Osteocyte (in vitro differentiated cells): ENCODE measurements around the gene ZNF668. TPM values are rescaled to one million over a fixed set of nuclear protein-coding genes. Genes with fewer than 3 reads are reported as not detected.

Experiments used
- DNase-seq: peaks from one replicate; pipeline ENCODE4 v3.0.0; 2021; ENCODE audit warnings: mixed read lengths; ENCODE audit not compliant: unreplicated experiment; ENCODE audit errors: extremely low spot score
- H3K27ac Mint-ChIP-seq: one replicate; pipeline ENCODE4 v1.8.0; 2021; ENCODE audit warnings: mild to moderate bottlenecking, mixed read lengths; ENCODE audit not compliant: unreplicated experiment
- H3K27me3 Mint-ChIP-seq: one replicate; pipeline ENCODE4 v1.8.0; 2021; ENCODE audit warnings: mixed read lengths; ENCODE audit not compliant: unreplicated experiment
- H3K36me3 Mint-ChIP-seq: one replicate; pipeline ENCODE4 v1.8.0; 2021; ENCODE audit warnings: mixed read lengths; ENCODE audit not compliant: unreplicated experiment
- H3K4me1 Mint-ChIP-seq: one replicate; pipeline ENCODE4 v1.8.0; 2021; ENCODE audit warnings: mixed read lengths; ENCODE audit not compliant: unreplicated experiment
- H3K4me3 Mint-ChIP-seq: one replicate; pipeline ENCODE4 v1.8.0; 2021; ENCODE audit warnings: mild to moderate bottlenecking, moderate library complexity, mixed read lengths; ENCODE audit not compliant: unreplicated experiment
- H3K9me3 Mint-ChIP-seq: one replicate; pipeline ENCODE4 v1.8.0; 2021; ENCODE audit warnings: mixed read lengths; ENCODE audit not compliant: unreplicated experiment
- CTCF ChIP-seq: fragments of 200-600 bp; sonication (generic); IDR thresholded peaks from 2 replicates; pipeline ENCODE4 v1.5.0; 2021; ENCODE audit warnings: antibody characterized with exemption, mild to moderate bottlenecking, moderate library complexity
- total RNA-seq: library from RNA; stranded (reverse); gene quantifications from 2 replicates; pipeline ENCODE4 v1.2.1, GENCODE V29; 2021

Gene ZNF668
- total RNA-seq, 1 donor from 2014 or later, result 13.2 TPM

- DNase-seq, result no peak
- no peaks in the 10 kb centered on the region for H3K4me1 Mint-ChIP-seq
- TF ChIP-seq CTCF, result no peak
Measured at GRCh38 chr16:31043898-31044481, 30.1 kb downstream of the ZNF668 start.

GRCh38 chr16:31043352-31043751 is 30.7 kb downstream of the ZNF668 start:
- H3K27ac Mint-ChIP-seq, result no peak overlapping the region
- no peak for DNase-seq
- H3K9me3 Mint-ChIP-seq, result no peaks in the 10 kb centered on the region
- H3K4me1 Mint-ChIP-seq, result no peaks in the 10 kb centered on the region
- H3K36me3 Mint-ChIP-seq, result peaks cover 18% of the 10 kb centered on the region
- H3K27me3 Mint-ChIP-seq, result no peaks in the 10 kb centered on the region
- no peak overlapping the region for H3K4me3 Mint-ChIP-seq
- TF ChIP-seq CTCF, result no peak

More at GRCh38 chr16:31043898-31044481, 30.1 kb downstream of the ZNF668 start:
- Mint-ChIP-seq H3K27ac (no peak overlapping the region), H3K27me3 (no peaks in the 10 kb centered on the region), H3K9me3 (no peaks in the 10 kb centered on the region), H3K4me3 (no peak overlapping the region), H3K36me3 (peaks cover 13% of the 10 kb centered on the region)

GRCh38 chr16:31042866-31043265 is 31.2 kb downstream of the ZNF668 start:
- H3K27me3 Mint-ChIP-seq, result no peaks in the 10 kb centered on the region
- H3K36me3 Mint-ChIP-seq, result peaks cover 18% of the 10 kb centered on the region
- no peak overlapping the region for H3K27ac Mint-ChIP-seq
- no peak for DNase-seq
- no peak overlapping the region for H3K4me3 Mint-ChIP-seq
- no peaks in the 10 kb centered on the region for H3K4me1 Mint-ChIP-seq
- TF ChIP-seq CTCF, result no peak
- no peaks in the 10 kb centered on the region for H3K9me3 Mint-ChIP-seq

GRCh38 chr16:31038993-31039392 is 35.0 kb downstream of the ZNF668 start:
- Mint-ChIP-seq H3K9me3 (no peaks in the 10 kb centered on the region), H3K27ac (no peak overlapping the region), H3K27me3 (no peaks in the 10 kb centered on the region), H3K36me3 (peaks cover 26% of the 10 kb centered on the region), H3K4me3 (no peak overlapping the region), H3K4me1 (peaks cover 8% of the 10 kb centered on the region)
- TF ChIP-seq CTCF, result no peak
- no peak for DNase-seq

- no peak overlapping the region for H3K27ac Mint-ChIP-seq
- no peaks in the 10 kb centered on the region for H3K9me3 Mint-ChIP-seq
- TF ChIP-seq CTCF, result no peak
- H3K27me3 Mint-ChIP-seq, result no peaks in the 10 kb centered on the region
- DNase-seq, result no peak
- peaks cover 21% of the 10 kb centered on the region for H3K36me3 Mint-ChIP-seq
- H3K4me3 Mint-ChIP-seq, result no peak overlapping the region
- peaks cover 14% of the 10 kb centered on the region for H3K4me1 Mint-ChIP-seq
Measured at GRCh38 chr16:31036691-31037090, 37.3 kb downstream of the ZNF668 start.
